ENCODE results near the gene OLIG2.

The OLIG2 gene

GRCh38 chr21:33020558-33021100 lies 5.1 kb upstream of the OLIG2 start:
- no peak for DNase-seq

- no peak for DNase-seq
These were observed 4.6 kb upstream of the OLIG2 start for GRCh38 chr21:33021150-33021549.

GRCh38 chr21:33021667-33022066 lies 4.1 kb upstream of the OLIG2 start:
- DNase-seq, result no peak

GRCh38 chr21:33022489-33022827 lies 3.3 kb upstream of the OLIG2 start:
- no peak for DNase-seq

- no peak for DNase-seq
These were observed 2.7 kb upstream of the OLIG2 start for GRCh38 chr21:33022828-33023573.

GRCh38 chr21:33023574-33024200 lies 2.0 kb upstream of the OLIG2 start:
- no peak for DNase-seq

- no peak for DNase-seq
These were observed 1.3 kb upstream of the OLIG2 start for GRCh38 chr21:33024201-33025103.

GRCh38 chr21:33025106-33025488 lies 638 bp upstream of the OLIG2 start:
- DNase-seq, result no peak

- DNase-seq, result no peak
These were observed 716 bp downstream of the OLIG2 start for GRCh38 chr21:33026443-33026858.

GRCh38 chr21:33026878-33027400 lies 1.2 kb downstream of the OLIG2 start:
- no peak for DNase-seq

- no peak for DNase-seq
These were observed 1.9 kb downstream of the OLIG2 start for GRCh38 chr21:33027401-33028286.

GRCh38 chr21:33028287-33028670 lies 2.5 kb downstream of the OLIG2 start:
- no peak for DNase-seq

GRCh38 chr21:33028773-33029384 lies 3.1 kb downstream of the OLIG2 start:
- no peak for DNase-seq

- no peak for DNase-seq
These were observed 3.7 kb downstream of the OLIG2 start for GRCh38 chr21:33029385-33029921.

- DNase-seq, result no peak
These were observed 4.3 kb downstream of the OLIG2 start for GRCh38 chr21:33029975-33030461.

GRCh38 chr21:33030633-33031032 lies 4.9 kb downstream of the OLIG2 start:
- no peak for DNase-seq

- DNase-seq, result no peak
These were observed 5.6 kb downstream of the OLIG2 start for GRCh38 chr21:33031152-33031911.

- no peak for DNase-seq
These were observed 6.8 kb downstream of the OLIG2 start for GRCh38 chr21:33032434-33033047.

GRCh38 chr21:33033094-33033951 lies 7.6 kb downstream of the OLIG2 start:
- DNase-seq, result no peak
